Fibroblast of mammary gland (primary cell): ENCODE measurements around the gene CCDC181.

Source experiments
- DNase-seq: peaks from one replicate; pipeline ENCODE4 v3.0.0-alpha.2; 2010; ENCODE audit warnings: low read depth
- H3K4me3 ChIP-seq: 2 replicates; pipeline ENCODE4 v1.5.1; 2011; ENCODE audit warnings: low read depth, mild to moderate bottlenecking, low read length, moderate library complexity; ENCODE audit not compliant: control insufficient read depth
- CTCF ChIP-seq: conservative IDR thresholded peaks from 2 replicates; pipeline ENCODE4 v1.5.1; 2011; ENCODE audit warnings: low read depth, low read length, inconsistent platforms; ENCODE audit not compliant: control insufficient read depth, insufficient read depth

Gene CCDC181

GRCh38 chr1:169345511-169345910, 81.8 kb downstream of the CCDC181 start:
- TF ChIP-seq CTCF = no peak
- no peak overlapping the region for H3K4me3 ChIP-seq
- no peak for DNase-seq
